SK-N-DZ (cell line): ENCODE results near the gene CADM1.

Experiments used
- DNase-seq: peaks from one replicate; pipeline ENCODE4 v3.0.0-alpha.2; 2015; ENCODE audit warnings: low spot score

CADM1 gene

DNA sequence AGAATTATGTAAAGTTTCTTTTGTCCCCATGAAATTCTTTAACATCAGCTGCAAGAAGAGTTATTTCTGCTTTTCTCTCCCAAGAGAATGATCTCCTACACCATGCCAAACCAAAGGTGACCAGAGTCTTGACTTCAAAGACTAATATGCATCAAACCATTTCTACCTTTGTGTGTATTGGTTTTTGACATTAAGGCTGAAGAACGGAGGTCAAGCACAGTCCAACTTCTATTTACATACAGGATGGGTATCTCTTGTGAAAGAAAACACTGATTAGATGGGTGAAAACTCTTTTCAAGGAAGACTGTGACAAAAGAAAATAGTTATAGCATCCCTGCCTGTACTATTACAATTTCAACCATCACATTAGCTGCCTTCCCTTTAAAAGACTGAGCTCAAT lies 256.3 kb downstream of the CADM1 start:
- no peak for DNase-seq

DNA sequence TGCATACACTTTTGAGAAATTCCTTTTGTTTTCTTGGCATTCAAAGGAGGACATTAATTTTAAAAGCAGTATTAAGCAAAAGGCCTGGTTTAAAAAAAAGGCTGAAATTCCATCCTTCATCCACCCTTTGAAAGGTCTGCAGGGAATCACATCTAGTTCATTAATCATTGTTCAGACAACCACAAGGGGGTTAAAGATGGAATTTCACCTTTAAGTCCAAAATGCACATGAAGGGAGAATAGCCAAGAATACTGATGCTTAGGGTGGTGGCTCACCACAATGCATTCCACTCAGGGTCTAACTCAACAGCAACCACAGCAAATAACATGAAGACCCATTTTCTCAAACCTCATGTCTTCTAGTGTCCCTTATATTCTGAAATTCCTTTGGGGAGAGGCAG lies 256.9 kb downstream of the CADM1 start:
- DNase-seq: no peak

DNA sequence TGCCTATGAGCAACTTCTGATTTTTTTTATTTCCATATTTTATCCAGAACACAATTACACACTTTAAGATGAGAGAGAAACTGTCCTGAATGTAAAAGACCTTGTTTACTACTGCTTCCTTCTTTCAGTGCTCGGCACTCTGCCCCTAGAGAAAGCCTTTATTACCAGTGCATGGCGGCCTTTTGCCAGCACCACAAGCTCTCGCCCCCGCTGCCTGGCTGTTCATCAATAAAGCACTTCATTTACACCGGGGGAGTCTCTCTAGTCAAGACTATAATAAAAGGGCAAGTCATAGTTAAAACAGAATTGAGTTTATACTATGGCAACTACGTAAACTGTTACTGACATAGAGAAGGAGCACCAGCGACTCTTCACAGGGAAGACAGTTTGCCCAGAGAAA lies 259.5 kb downstream of the CADM1 start:
- DNase-seq: peak; percentile 2

DNA sequence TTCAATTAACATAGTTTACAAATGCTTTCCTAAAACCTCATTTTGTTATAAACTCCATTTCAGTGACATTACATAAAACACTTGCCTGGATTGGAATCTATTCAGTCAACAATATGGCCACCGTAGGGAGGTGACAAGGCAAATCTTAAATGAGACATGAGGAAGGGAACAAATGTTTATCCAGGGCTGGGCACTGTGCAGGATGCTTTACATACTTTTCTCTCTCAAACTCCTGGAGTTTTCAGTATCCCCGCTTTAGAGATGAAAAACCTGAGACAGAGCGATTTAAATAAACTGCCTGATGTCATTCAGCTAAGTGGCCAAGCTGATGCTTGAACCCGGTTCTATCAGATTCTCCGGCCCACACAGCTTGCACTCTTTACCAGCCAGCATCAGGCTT lies 259.9 kb downstream of the CADM1 start:
- DNase-seq: no peak

DNA sequence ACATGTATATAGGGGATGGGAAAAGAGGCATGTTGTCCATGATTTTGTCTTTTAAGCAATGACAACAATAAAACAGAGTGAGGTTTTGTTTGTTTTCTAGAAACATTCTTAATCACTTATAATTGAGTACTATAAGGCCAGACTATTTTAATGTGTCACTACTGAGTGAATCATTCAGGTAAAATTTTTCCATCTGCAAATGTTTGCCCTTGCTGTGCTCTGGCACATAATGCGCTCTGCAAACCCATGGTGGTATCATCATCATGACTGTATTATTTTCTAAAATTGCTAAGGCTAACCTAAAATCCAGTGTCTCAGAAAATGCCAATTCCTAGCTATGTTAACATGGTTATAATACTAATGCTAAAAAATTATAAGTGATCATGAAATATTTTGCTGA lies 261.2 kb downstream of the CADM1 start:
- no peak for DNase-seq

DNA sequence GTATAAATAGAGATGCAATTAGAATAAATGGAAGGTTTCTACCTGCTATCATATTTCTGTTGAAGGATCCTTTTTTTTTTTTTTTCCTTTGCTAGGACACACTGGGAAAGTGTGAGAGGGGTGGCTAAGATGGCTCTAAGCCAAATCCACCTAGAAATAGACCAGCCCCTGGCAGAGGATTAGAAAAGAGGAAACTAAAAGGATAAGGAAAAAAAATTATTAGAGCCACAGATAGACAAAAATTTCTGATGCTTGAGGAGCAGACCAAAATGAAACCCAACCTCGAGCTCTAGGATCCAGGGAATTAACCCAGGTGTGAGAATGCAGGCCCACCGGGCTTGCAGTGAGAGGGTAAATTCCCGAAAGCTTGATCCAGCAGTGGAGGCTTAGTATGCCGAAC lies 262.3 kb downstream of the CADM1 start:
- DNase-seq: no peak

DNA sequence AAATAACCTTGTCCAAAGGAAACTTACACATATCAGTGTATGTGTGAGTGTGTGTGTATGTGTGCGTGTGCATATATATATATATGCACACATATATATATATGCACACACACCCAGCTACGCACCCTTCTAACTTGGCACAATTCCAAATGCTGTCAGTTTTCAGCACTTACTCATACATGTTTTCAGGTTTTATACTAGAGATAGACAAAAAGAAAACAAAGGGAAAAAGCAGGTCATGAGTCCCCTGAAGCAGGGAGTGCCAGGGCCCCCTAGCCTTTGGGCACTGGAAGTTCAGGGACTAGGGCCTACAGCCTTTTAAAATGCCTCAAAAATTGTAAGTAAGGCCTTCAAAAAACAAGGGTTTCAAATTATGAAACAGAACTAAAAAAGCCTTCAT lies 265.4 kb downstream of the CADM1 start:
- DNase-seq: no peak

DNA sequence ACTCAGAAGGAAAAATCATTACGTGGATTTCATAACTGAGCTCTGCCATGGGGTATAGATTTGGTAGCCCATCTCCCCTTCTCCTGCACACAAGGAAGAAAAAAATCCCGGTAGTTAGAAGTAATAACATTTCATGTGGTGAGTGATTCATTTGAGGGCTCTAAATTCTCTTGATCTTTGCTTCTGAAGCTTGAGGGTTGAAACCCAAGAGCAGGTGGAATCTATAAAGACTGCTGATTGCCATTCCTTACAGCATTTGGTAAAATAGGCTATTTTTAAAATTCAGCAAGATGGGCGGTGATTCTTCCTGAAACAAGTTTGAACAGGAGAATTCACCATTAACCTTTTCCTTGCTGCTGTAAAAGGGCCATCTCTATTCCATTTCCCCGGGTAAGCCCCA lies 266.1 kb downstream of the CADM1 start:
- no peak for DNase-seq

DNA sequence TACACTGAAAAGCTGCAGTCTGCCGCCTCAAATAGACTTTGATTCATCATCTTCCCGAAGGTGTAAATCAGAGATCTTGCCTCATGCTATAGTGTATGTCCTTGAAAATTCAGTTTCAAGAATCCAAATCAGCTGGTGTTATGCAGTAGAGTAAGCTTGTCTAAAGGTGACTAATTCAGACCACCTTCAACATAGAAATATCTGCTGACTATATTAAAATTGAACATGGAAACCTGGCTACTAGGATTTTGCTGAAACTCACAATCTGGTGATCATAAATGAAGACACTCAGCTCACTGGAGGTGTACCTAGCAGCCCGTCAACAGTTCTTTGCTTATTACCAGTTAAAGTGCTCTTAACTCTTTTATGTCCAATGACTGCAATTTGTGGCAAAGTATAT lies 266.6 kb downstream of the CADM1 start:
- no peak for DNase-seq

DNA sequence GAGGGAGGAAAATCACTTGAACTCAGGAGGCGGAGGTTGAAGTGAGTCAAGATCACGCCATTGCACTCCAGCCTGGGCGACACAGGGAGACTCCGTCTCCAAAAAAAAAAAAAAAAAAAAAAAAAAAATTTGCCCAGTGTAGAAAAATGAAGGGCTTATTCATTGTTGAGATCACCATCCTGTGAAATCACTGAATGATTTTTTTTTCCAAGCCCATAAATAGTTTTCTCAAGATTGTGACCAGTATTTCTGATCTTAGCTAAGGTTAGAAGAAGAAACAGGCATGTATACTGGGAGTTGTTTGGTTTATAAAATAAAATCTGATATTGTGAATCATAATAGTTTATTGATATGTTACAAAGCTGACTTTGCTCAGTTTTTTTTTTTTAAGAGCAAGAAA lies 269.4 kb downstream of the CADM1 start:
- DNase-seq: no peak

DNA sequence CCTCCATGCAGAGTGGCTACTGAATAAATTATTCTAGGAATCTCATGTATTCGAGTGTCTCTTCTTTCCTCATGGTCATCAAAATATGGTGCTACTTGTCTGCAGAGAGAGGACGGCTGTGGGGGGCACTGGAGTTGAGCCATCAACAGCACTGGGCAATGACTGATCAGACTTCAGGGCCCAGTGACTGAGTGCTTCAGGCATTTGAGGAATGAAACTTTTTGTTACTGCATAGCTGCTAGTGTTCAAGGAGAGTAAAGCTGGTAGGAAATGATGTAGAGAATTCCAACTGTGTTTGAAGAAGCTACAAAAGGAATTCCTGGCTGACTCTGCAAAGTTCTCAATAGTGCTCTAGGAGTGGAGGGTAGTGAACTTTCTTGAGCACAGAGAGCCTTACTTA lies 277.7 kb downstream of the CADM1 start:
- no peak for DNase-seq

DNA sequence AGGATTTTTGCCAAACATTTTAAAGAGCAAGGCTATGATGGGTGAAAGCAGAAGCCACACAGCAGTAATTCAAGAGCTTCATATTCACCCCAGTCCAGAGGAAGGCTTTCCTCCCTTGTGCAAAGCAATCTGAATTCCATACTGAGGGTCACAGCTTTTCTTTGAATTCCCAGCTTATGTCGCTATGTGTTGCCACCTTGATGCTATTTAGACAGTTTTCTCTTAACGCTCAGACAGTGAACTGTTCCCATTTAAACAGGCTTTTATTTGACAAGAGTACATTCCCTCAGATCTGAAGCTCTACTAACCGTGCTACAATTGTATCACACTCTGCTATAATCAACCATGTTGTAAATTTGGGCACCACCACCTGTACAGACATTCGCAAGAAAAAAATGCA lies 279.7 kb downstream of the CADM1 start:
- no peak for DNase-seq

DNA sequence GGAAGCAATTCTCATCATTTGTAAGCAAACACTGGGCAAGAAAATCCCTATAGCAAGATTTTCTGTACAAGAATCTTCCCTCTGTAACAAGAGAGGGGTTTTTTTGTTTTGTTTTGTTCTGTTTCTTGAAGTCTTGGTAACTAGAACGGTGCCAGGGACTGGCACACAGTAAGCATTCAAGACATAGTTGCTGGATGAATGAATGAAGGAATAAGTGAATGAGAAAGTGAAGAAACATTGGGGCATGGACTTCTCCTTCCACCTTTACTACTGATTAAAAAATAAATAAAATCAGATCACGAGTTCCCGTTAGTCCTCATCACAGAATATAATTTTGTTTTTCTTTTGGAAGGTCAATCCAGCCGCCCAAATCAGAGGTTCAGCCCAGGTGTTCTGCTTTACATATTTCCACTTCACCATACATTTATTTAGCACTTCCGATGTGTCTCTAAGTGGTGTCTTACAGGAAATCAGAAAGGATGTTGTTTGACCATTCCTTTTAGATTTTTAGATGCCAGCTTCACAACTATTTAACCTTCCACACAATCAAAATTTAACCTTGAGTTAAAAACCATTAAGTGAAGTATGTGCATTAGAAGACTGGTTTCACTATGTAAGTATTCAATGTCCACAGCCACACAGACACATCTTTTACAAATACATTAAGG lies 281.2 kb downstream of the CADM1 start:
- DNase-seq: no peak

DNA sequence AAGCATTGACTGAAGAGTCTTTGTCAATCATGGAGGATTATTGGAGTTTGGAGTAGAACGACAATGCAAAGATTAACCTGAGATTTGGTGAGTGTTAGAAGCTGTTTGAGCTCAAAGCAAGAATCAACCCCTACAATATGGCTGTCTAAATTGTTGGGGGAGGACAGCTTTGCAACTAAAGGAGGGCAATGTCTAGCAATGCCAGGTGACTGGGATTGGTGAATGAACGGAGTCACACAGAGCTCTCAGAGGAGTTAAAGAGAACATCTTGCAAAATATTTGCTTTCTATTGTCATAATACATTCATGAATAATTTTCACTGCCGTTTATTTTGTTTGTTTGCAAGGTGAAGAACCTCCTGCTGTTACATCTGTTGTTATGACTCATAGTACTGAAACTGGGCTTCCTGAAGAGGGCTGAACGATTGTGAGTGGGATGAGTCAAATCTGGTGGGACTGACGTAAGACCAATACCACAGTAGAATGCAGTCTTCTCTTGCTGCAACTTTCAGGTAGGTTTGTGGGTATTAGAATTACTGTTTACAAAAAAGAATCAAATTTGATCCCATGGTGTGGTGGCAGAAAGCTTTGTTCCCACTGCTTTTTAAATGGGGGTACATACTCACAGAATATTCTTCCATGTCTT lies 281.9 kb downstream of the CADM1 start:
- no peak for DNase-seq

DNA sequence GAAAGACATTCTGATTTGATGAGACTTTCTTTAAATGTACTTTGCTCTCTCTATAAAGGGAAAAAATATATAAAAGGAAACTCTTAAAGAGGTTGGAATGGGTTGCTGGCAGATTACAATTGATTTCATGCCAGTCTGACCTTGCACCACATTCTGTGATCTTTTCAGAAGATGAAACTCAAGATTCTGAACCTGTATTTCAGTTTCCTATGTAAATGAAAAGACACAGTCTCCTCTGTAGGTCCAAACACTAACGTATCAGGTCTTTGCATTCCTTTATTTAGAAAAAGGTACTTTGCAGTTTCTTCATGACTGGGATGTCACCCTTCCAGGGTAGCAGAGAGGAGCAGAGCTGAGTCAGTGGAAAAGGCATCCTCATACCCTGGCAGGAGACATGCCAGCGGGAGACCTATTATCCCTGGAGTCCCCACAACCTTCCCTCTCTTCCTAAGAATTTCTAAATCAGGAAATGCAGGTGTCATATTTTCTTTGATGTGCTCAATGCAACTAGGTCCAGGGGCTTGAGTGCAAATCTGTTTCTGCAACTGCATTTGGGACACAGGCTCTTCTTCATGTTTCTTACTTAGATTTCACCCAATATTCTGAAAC lies 282.6 kb downstream of the CADM1 start:
- DNase-seq: no peak

DNA sequence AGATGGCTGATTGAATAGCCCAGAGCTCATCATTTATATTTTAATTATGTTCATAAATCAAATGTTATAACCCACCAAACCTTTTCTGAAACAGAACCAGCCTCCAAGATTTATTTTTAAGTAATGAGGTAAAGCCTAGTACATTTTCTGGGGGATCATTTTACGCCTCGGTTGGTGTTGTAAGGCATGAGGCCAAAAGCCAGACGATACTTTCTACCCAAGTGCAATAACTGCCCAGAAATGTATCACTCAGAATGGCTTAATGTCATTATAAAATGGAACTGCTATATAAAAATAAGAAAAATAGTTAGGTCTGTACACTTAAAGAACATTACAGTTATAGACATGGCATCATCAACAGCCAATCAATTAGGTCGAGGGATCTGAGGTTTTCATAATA lies 283.3 kb downstream of the CADM1 start:
- DNase-seq: no peak

DNA sequence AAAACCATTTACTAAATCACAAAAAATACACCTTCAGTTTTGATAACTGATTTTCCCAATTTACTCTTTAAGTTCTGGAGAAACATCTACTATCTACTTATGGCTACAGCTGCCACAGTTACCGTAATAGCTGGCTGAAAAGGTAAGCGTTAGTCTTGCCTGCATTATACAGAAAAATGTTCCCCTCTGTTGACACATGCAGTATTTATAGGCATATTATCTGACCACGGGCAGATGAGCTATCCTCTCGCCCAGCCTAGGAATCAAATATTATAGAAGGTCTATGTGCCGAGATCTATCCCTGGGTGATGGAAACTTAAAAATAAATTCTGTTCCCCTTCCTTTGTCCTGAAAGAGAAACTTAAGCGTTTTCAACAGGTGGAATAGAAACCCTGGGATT lies 283.8 kb downstream of the CADM1 start:
- no peak for DNase-seq

DNA sequence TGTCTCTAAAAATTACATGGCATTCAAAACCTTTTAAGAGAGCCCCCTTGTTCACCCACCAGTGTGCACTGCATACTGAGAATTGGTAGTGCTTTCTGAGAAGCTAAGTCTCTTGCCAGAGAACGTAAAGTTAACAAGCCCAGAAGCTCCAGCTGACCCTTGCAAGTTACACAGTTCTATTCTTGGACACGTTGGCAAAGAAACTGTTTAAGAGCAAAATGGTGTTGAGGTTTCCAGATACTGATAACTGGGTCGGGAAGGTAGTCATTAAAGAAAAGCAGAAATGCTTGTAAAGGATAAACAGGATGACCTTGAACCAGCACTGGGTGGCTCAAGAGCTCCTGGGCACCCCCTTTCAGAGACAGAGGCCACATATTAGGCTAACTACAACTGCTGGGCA lies 284.8 kb downstream of the CADM1 start:
- no peak for DNase-seq

DNA sequence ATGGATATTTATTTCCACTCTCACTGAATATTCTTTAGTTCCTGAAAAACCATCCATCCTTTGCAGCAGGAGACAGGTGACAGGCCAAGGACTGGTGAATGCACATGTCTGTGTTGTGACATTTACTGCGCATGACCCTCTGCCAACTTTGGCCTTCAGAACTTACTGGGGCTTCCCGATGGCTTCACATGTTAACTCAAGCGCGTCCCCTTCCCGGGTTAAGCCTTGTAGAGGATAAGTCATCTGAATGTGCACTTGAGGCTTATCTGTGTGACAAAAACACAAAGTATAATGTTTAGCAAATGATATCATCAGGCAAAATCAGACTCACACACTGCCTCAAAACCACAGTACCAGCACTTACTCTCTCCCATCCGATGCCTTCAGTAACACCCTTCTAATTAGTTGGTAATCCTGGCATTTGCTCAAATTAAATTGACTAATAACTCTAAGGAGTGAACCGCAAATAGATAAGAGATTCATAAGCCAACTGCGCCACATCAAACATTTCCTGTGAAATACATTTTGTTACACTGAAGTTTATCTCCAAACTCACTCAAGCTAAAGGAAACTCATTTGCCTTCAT lies 286.4 kb downstream of the CADM1 start:
- DNase-seq: no peak

DNA sequence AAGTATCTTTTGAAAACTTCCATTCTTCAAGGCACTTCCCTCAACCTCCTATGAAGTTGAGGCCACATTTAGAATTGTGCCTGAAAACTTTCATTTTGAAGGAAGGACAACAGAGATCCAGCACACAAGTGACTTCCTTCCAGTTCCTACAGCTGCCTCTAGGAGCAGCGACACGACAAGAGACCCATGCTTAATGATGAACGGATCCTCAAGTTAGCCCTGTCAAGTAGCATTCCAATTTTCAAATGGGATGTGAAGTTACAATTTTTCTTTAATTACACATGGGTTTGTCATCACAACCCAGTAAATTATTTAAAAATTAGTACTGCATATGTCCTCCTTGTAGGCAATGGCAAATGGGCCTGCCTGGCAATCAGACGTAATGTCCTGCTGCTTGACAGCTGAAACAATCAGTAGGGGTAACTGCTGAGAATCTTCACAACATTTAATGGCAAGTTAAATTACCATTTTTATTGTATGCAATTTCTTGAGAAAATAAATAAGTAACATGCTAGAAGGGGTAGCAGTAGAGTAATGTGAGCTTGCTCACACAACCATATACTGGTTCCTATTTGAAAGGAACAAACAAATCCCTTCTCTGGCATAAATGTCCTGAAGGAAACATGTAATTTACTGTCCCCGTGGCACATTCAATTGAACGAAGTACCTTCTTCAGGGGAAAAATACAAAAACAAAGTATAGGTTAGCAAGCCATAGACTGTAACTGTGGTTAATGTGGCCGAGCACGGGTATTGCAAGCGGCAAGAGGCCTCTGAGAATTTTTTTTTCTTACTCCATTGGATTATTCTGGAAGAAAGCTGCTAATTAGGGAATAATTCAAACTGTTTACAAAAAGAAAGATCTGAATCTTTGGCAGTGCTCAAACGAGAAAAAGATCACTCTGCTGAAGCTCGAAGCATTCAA lies 288.3 kb downstream of the CADM1 start:
- peak; percentile 7 for DNase-seq

DNA sequence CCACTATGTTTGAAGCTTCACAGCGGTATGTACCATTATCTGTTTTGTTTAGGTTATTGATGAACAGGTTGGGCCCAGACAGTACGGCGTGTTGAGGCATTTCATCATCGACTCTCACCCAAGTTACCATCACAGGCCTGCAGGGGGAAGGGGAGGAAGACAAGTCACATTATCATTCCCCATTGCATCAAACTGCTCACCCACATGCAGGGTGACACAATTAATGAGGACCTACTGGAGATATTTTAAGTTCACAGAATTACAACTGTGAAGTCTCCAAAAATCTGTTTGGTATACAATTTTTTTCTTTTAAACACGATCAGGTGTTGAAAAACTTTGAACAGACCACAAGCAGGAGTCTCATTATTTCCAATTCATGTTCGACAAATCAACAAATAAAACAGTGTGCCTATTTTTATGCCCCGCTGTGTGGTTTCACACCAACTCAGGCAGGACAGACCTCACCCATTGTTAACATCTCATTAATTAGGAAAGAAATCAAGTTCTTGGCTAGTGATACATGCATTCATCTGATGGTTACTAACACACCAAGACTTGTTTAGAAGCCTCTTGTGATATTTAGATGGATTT lies 289.5 kb downstream of the CADM1 start:
- no peak for DNase-seq

DNA sequence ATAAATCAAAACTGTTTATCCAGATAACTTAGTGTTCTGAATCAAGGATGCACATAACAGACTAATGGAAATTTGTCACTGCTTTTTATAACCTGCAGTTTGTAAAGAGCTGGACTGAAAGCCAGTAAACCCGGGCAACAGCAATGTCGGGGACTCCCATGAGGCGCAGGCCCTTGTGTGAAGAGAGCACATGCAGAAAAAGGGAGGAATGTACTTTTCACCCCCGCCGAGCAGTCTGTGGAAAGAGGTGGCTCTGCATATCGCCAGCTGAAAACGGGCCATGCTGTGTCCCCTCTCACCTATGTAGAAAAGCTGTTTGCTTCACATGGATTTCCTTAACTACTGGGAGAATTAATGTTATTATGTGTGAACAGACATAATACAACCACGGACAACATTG lies 291.2 kb downstream of the CADM1 start:
- DNase-seq: no peak
